HCT116 (cell line): ENCODE results near the gene KRT33A.

ENCODE experiments used
- EZH2 ChIP-seq: fragments of 200-600 bp; sonication (generic); IDR thresholded peaks from 2 replicates; pipeline ENCODE4 v1.6.1; 2017; ENCODE audit warnings: antibody characterized with exemption, mixed run types
- EZH2phosphoT487 ChIP-seq: fragments of 200-600 bp; IDR thresholded peaks from 2 replicates; pipeline ENCODE4 v1.6.1; 2018; ENCODE audit warnings: antibody characterized with exemption, borderline replicate concordance
- POLR2A ChIP-seq: IDR thresholded peaks from 2 replicates; pipeline ENCODE4 v1.7.0; 2011; ENCODE audit warnings: borderline replicate concordance; ENCODE audit not compliant: insufficient read depth, insufficient read length; ENCODE audit errors: extremely low read depth
- SRF ChIP-seq: IDR thresholded peaks from 2 replicates; pipeline ENCODE4 v1.6.1; 2012; ENCODE audit warnings: low read depth
- TF ChIP-seq, protein P1 (sequence below): IDR thresholded peaks from 2 replicates; pipeline ENCODE4 v1.6.1; 2012
- TF ChIP-seq, protein P2 (sequence below): IDR thresholded peaks from 2 replicates; pipeline ENCODE4 v1.6.1; 2011; ENCODE audit warnings: mild to moderate bottlenecking, low read length, moderate library complexity; ENCODE audit not compliant: insufficient replicate concordance; ENCODE audit errors: extremely low read depth
- TF ChIP-seq, protein P3 (sequence below), 3 experiments: fragments of 200-600 bp in 1 of 3; sonication (generic) in 1 of 3; IDR thresholded peaks in 2 of 3; conservative IDR thresholded peaks in 1 of 3; 2 replicates each; pipeline ENCODE4 v1.5.1; 2012 to 2017; ENCODE audit warnings: low read depth in 2 of 3, low read length in 2 of 3, antibody characterized with exemption in 1 of 3, borderline replicate concordance in 1 of 3, control low read depth in 1 of 3, mild to moderate bottlenecking in 1 of 3, mixed read lengths in 1 of 3, mixed run types in 1 of 3, moderate library complexity in 1 of 3; ENCODE audit not compliant: insufficient read depth in 1 of 3

DNA sequence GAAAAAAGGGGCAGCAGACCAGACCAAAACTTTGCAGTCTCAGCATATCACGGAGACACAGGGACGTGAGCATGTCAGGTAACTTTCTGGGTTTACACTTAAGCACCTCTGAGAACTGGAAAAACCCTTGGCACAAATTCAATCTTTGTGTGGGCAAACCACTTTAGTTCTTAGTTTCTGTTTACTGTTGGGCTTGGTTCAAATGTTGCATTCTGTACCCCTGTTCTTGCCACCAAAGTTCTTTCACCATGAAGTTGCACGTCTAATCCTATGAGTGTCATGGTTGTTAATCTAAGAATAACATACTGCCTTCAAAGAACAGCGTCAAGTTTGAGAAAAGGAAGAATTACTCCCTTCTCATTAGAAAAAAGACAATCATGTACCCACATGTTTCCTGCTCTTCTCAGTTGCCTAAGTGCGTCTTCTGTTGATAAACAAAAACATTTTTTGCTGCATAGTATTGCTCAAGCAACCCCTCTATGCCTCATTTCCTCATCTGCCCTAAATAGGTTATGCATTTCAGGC, 11.6 kb downstream of the KRT33A start:
- TF ChIP-seq POLR2A (no peak), EZH2phosphoT487 (no peak), EZH2 (no peak), SRF (no peak)
- TF ChIP-seq, protein P1, sequence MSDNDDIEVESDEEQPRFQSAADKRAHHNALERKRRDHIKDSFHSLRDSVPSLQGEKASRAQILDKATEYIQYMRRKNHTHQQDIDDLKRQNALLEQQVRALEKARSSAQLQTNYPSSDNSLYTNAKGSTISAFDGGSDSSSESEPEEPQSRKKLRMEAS, result no peak
- TF ChIP-seq, protein P2, sequence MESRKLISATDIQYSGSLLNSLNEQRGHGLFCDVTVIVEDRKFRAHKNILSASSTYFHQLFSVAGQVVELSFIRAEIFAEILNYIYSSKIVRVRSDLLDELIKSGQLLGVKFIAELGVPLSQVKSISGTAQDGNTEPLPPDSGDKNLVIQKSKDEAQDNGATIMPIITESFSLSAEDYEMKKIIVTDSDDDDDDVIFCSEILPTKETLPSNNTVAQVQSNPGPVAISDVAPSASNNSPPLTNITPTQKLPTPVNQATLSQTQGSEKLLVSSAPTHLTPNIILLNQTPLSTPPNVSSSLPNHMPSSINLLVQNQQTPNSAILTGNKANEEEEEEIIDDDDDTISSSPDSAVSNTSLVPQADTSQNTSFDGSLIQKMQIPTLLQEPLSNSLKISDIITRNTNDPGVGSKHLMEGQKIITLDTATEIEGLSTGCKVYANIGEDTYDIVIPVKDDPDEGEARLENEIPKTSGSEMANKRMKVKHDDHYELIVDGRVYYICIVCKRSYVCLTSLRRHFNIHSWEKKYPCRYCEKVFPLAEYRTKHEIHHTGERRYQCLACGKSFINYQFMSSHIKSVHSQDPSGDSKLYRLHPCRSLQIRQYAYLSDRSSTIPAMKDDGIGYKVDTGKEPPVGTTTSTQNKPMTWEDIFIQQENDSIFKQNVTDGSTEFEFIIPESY, result no peak
- TF ChIP-seq, protein P3, sequence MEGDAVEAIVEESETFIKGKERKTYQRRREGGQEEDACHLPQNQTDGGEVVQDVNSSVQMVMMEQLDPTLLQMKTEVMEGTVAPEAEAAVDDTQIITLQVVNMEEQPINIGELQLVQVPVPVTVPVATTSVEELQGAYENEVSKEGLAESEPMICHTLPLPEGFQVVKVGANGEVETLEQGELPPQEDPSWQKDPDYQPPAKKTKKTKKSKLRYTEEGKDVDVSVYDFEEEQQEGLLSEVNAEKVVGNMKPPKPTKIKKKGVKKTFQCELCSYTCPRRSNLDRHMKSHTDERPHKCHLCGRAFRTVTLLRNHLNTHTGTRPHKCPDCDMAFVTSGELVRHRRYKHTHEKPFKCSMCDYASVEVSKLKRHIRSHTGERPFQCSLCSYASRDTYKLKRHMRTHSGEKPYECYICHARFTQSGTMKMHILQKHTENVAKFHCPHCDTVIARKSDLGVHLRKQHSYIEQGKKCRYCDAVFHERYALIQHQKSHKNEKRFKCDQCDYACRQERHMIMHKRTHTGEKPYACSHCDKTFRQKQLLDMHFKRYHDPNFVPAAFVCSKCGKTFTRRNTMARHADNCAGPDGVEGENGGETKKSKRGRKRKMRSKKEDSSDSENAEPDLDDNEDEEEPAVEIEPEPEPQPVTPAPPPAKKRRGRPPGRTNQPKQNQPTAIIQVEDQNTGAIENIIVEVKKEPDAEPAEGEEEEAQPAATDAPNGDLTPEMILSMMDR (IDR thresholded peaks at IDR 0.05 in 2 of 3, conservative IDR thresholded peaks at IDR 0.05 in 1 of 3; ENCODE audit: borderline replicate concordance in 1 of 3, insufficient read depth in 1 of 3, low read depth in 2 of 3, low read length in 2 of 3), result no peak
